Stimulated activated CD8-positive, alpha-beta memory T cell treated with anti-CD3 and anti-CD28 coated beads, Interleukin-7, amount 100 ng/mL, for 1 hour (primary cell): ENCODE measurements around the gene GDF9.

Source experiments
- DNase-seq, 2 donors: peaks; one replicate each; pipeline ENCODE4 v3.0.0-alpha.2; 2020; ENCODE audit warnings: low read depth in 2 of 2

Gene GDF9

GRCh38 chr5:132817011-132817410, 49.3 kb downstream of the GDF9 start:
- DNase-seq = no peak

- DNase-seq = no peak
Observed at GRCh38 chr5:132816554-132816953, 49.7 kb downstream of the GDF9 start.

GRCh38 chr5:132816083-132816482, 50.2 kb downstream of the GDF9 start:
- no peak for DNase-seq

GRCh38 chr5:132815454-132815853, 50.8 kb downstream of the GDF9 start:
- no peak for DNase-seq

GRCh38 chr5:132814503-132815294, 51.6 kb downstream of the GDF9 start:
- DNase-seq = no peak

- DNase-seq = no peak
Observed at GRCh38 chr5:132813599-132814502, 52.4 kb downstream of the GDF9 start.

- no peak for DNase-seq
Observed at GRCh38 chr5:132812781-132813598, 53.3 kb downstream of the GDF9 start, which contains the start of gene SOWAHA. Gene SOWAHA, plus strand, starts transcription at chr5:132813302. Its CDS starts 320 bp downstream, at chr5:132813622.

- DNase-seq = no peak
Observed at GRCh38 chr5:132812123-132812765, 54.0 kb downstream of the GDF9 start.
